GM20000 (cell line): ENCODE results near the gene FAM114A1.
A peak's percentile ranks its signal among the peaks of the same experiment; 100 is the strongest.

Source experiments
- DNase-seq: peaks from one replicate; pipeline ENCODE4 v3.0.0; 2012; ENCODE audit warnings: low spot score
- CTCF ChIP-seq: IDR thresholded peaks from 2 replicates; pipeline ENCODE4 v1.5.1; 2012; ENCODE audit warnings: mild to moderate bottlenecking, control low read depth; ENCODE audit errors: extremely low read depth, missing control alignments

FAM114A1 gene

GRCh38 chr4:38870098-38870808 lies 2.6 kb downstream of the FAM114A1 start:
- no peak for TF ChIP-seq CTCF

GRCh38 chr4:38871593-38871992 lies 4.0 kb downstream of the FAM114A1 start:
- TF ChIP-seq CTCF: no peak

More at GRCh38 chr4:38870098-38870808, 2.6 kb downstream of the FAM114A1 start:
- no peak for DNase-seq

GRCh38 chr4:38872620-38873019 lies 5.0 kb downstream of the FAM114A1 start:
- DNase-seq: no peak
- no peak for TF ChIP-seq CTCF

More at GRCh38 chr4:38871593-38871992, 4.0 kb downstream of the FAM114A1 start:
- DNase-seq: no peak

- no peak for TF ChIP-seq CTCF
- DNase-seq: no peak
These were observed 5.8 kb downstream of the FAM114A1 start for GRCh38 chr4:38873290-38873944.

GRCh38 chr4:38876636-38877035 lies 9.0 kb downstream of the FAM114A1 start:
- TF ChIP-seq CTCF: no peak
- DNase-seq: no peak

- no peak for DNase-seq
- no peak for TF ChIP-seq CTCF
These were observed 16.6 kb downstream of the FAM114A1 start for GRCh38 chr4:38884254-38884653.

- DNase-seq: peak; percentile 73
- TF ChIP-seq CTCF: no peak
These were observed 21.5 kb downstream of the FAM114A1 start for GRCh38 chr4:38889143-38889542.
